ENCODE data around the gene PRF1. TPM values are rescaled to one million over a fixed set of nuclear protein-coding genes. Genes with fewer than 3 reads are reported as not detected.

Gene PRF1
- total RNA-seq, 4 donors from 2014 or later = 2.0 to 5.3 (median 3.3) TPM

DNA sequence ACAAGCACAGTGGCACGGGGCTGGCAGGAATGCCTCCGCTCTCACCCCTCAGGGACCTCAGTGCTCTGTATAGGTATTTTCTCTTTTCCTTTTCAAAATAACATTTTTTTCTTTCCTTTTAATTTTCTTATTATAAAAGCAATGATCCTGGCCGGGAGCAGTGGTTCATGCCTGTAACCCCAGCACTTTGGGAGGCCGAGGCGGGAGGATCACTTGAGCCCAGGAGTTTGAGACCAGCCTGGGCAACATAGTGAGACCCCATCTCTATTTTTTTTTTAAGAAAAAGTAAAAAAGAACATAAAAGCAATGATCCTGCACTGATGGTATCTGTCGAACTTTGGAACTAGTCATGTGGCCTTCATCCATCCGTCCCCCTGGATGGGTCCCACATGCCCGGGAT is 3.2 kb downstream of the PRF1 start:
- TF ChIP-seq, protein P1, sequence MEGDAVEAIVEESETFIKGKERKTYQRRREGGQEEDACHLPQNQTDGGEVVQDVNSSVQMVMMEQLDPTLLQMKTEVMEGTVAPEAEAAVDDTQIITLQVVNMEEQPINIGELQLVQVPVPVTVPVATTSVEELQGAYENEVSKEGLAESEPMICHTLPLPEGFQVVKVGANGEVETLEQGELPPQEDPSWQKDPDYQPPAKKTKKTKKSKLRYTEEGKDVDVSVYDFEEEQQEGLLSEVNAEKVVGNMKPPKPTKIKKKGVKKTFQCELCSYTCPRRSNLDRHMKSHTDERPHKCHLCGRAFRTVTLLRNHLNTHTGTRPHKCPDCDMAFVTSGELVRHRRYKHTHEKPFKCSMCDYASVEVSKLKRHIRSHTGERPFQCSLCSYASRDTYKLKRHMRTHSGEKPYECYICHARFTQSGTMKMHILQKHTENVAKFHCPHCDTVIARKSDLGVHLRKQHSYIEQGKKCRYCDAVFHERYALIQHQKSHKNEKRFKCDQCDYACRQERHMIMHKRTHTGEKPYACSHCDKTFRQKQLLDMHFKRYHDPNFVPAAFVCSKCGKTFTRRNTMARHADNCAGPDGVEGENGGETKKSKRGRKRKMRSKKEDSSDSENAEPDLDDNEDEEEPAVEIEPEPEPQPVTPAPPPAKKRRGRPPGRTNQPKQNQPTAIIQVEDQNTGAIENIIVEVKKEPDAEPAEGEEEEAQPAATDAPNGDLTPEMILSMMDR (IDR thresholded peaks at IDR 0.05; ENCODE audit: low read depth) = no peak

DNA sequence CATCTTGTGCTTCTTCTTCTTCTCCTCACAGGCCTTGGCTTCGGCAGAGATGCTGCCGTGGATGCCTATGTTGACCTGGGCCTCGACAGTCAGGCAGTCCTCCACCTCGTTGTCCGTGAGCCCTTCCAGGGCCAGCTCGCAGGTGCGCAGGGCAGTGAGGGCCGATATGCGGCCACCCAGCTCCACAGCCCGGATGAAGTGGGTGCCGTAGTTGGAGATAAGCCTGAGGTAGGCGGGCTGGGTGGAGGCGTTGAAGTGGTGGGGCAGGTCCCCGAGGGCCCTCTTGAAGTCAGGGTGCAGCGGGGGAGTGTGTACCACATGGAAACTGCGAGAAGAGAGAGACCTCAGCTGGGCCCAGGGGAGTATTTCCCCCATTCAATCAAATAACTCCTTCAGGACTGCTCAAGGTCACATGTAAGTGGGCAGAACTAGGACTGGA is 3.7 kb downstream of the PRF1 start:
- TF ChIP-seq, protein P1 (IDR thresholded peaks at IDR 0.05; ENCODE audit: low read depth) = no peak

DNA sequence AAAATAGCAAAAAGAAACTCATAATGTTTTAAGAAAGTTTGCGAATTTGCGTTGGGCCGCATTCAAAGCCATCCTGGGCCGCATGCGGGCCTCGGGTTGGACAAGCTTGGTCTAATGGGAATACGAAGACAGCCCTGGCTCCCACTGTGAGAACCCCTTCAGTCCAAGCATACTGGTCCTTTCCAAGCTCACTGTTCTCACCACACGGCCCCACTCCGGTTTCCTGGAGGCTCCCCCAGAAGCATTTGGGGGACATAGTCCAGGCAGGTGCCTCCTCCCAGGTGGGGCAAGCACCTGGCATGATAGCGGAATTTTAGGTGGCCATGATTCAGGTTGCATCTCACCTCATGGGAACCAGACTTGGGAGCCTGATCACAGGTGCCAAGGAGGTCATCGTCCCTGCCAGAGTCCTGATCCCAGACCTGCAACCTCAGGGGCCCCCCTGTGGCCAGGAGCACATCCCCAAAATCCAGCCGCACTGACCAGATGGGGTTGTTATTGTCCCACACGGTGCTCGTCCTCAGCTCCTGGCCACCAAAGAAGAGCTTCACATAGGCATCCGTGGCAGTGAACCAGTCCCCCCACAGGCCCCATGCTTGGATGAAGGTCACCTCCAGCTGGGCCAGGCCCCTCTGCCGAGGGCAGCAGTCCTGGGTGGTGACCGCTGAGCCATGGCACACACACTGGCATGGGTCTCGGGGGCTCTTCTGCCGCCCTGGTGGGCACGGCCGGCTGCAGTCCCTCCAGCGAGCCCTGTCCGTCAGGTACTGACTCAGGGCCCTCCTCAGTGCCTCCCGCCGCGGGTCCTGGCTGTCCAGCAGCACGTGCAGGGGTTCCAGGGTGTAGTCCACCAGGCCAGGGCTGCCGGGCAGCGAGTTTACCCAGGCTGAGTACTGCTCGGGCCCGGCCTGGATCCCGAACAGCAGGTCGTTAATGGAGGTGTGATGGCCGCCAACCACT is 4.4 kb downstream of the PRF1 start:
- TF ChIP-seq, protein P1 (IDR thresholded peaks at IDR 0.05; ENCODE audit: low read depth) = no peak

DNA sequence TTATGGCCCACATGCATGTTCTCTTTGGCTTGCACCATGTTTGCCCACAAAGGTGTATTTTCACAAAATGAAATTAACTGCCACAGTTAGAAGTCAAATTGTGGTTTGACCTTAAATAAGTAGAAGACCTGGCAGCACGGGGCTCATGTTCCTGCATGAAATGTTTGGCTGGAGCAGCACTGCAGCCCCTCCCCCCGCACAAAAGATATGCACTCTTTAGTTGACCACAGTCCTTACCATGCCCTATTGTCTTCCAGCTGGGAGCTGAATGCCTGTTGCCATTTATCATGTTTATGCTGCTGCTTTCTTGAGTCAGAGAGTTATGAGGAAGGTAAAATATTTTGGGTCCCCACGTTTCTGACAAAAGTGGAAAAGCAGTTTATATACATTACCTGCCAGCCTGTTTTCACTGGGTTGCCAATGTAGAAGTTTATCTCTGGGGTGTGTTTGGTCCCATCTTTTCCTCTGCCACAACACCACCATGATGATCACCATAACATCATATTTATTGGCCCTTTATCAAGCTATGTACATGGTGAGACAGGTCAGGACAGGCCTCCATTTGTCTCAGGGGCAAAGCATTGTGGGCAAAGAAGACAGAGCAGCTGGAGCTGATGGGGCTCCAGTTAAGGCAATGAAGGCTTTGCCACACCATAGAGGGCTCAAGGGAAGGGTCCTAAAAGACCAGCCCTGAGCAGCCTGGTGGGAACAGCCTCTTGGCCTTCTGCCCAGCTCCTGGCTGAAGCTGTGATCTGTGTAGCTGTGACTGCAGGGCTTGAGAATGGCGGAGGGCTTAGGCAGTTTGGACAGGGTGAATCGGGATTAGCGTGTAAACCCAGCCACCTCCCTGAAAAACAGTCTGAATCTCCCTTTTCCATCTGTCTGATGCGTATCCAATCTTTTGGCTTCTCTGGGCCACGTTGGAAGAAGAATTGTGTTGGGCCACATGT is 5.4 kb downstream of the PRF1 start:
- TF ChIP-seq, protein P1 (IDR thresholded peaks at IDR 0.05; ENCODE audit: low read depth) = no peak

DNA sequence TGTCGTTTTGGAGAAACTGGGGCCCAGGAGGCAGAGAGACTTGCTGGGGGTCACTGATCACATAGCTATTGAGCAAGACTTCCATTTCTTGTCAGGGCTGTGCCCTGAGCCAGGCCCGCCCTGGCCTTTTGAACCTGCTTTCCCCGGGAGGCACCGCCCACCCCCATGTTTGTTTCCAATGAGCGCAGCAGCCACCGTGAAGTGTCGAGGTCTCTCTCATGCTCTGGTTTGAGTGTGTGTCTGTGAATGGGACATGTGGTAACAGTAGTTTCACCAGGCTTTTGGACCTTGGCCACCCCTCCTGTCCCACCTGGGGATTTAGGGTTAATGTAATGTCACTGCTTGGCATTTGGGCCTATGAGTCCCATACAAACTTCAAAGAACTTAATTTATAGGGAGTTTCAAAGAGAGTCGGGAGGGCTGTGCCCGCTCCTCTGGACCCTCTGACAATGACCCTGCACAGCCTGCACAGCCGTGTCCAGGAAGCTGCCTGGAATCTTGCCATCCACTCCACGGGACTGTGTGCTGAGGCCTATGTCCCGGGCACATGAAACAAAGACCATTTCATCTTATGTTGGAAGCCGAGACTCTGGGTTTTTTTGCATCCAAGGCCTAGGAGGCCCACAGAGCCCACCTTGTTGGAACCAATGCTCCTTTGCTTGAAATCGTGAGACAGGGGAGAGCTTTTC is 6.3 kb downstream of the PRF1 start:
- TF ChIP-seq, protein P1 (IDR thresholded peaks at IDR 0.05; ENCODE audit: low read depth) = no peak

DNA sequence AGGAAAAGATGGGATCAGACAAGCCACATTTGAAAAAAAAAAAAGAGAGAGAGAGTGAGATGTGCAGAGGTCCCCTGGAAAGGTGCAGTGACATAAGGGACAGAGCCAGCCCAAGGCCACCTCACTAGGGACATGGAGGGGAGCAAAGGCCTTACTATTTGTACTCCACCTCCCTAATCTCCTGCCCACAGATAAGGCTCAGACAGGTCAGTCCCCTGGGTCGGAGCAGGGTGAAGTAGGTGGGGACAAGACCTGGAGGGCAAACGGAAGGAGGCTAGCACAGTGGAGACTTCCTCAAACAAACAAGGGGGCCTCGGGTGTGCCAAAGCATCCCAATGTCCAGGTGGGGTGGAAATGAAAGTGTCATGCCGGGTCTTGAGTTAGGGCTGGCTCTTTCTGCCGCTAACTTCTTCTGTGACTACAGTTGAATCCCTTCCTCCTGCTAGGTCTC is 7.0 kb downstream of the PRF1 start:
- TF ChIP-seq, protein P1 (IDR thresholded peaks at IDR 0.05; ENCODE audit: low read depth) = no peak

Data from subcutaneous adipose tissue (tissue), 4 donors.